Breast epithelium (tissue), 3 donors: ENCODE data around the gene WHAMM.

ENCODE experiments used
- CTCF ChIP-seq, 3 donors: fragments of 450-650 bp; IDR thresholded peaks; one replicate each; pipeline ENCODE4 v1.5.1; 2016 to 2017; ENCODE audit warnings: antibody characterized with exemption in 3 of 3, mild to moderate bottlenecking in 3 of 3, moderate library complexity in 3 of 3
- POLR2A ChIP-seq: fragments of 450-650 bp; IDR thresholded peaks from one replicate; pipeline ENCODE4 v1.6.1; 2016; ENCODE audit warnings: antibody characterized with exemption, mild to moderate bottlenecking, moderate library complexity
- POLR2AphosphoS5 ChIP-seq, 3 donors: sonication (generic); formaldehyde crosslinking; IDR thresholded peaks; one replicate each; pipeline ENCODE4 v1.6.1; 2017; ENCODE audit warnings: antibody characterized with exemption in 3 of 3

- TF ChIP-seq CTCF (IDR thresholded peaks at IDR 0.05) (no peak), POLR2AphosphoS5 (IDR thresholded peaks at IDR 0.05) (no peak), POLR2A (no peak)
Observed at GRCh38 chr15:82828075-82828474, 18.6 kb downstream of the WHAMM start.
